ENCODE measurements around the gene ZNF341. TPM values are rescaled to one million over a fixed set of nuclear protein-coding genes. Genes with fewer than 3 reads are reported as not detected.

Gene ZNF341
- total RNA-seq, 1 donor from 2014 or later = 1.8 TPM

DNA sequence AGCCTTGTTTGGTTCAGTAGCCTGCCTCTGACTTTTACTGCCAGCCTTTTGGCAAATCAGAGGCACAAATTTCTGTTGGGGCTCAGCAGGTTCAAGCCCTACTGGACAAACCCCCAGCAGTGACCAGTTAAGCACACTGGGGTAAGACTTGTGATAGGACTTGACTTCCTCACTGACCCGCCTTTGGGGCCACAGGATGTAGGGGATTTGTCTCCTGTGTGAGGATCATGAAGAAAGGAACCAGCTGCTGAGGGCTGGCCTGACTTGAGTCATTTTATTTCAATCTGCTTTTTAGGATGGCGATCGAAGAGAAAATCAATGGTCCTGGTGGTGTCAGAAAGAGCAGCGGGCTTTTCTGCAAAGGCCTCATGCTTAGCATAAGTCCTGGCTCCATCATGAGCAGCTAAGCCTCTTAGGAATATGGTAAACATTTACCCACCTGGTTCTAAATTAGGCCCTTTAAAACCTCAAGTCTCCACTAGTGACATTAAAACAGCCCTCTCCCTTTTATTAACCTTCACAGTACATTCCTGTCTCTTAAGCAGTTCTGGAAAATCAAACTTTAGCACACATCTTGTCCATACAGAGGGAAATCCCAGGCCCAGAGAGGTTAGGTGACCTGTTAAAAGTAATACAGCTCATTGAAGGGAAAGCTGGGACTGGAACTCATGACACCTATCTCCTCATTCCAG, 96.0 kb downstream of the ZNF341 start:
- ATAC-seq (no peak), DNase-seq (ENCODE audit: missing footprints) (no peak)
- intact Hi-C loops (cut with DNase I) = no loop called here

DNA sequence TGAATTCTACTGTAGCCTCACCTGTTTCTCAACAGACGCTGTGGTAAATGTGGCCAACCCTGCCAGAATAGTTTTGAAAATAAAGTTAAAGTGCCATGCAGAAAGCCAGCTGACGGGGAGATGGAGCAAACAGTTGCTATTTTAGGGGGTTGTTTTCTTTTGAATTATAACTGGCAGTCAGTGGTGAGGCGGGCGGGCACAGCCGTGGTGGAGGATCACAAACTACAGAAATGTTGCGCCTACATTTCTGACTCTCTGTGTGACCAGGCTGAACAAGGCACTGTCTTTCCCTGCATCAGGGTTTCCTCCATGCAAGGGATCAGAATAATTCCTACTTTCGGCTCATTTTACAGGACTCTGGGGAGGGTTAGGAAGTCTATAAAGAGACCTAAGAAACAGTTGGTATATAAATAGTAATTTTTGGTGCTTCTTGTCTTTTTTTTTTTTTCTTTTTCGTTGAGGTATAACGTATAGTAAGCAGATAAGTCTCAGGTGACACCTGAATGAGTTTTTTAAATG, 96.6 kb downstream of the ZNF341 start:
- ATAC-seq (no peak), DNase-seq (ENCODE audit: missing footprints) (no peak)
- intact Hi-C loops (cut with DNase I) = no loop called here

DNA sequence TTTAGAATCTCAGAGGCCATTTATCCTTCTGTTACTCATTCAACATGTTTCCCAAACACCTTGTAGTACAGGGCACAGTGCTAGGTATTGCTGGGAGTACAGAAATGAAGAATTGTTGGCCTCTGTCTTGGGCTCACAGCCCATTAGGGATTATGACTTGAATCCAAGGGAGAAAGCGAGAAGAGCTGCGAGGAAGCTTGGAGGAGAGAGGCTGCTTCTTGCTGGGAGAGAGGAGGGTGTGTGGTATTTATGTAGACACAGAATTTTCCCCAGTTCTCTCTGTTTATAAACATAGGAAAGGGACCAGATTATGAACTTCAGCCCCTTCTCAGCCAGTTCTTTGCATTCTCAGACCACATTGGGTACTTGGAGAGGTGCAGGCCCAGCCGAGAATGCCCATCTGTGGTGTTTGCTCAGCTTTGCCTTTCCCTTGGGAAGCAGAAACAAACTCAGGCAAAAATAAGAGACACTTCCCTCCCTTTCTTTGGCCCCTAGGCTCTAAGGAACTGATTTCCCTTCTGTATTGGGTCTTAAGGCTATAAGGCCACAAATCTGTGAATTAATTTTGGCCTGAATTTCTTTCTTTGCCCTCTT, 97.3 kb downstream of the ZNF341 start:
- intact Hi-C loops (cut with DNase I) = no loop called here
- no peak for DNase-seq (ENCODE audit: missing footprints)
- no peak for ATAC-seq

DNA sequence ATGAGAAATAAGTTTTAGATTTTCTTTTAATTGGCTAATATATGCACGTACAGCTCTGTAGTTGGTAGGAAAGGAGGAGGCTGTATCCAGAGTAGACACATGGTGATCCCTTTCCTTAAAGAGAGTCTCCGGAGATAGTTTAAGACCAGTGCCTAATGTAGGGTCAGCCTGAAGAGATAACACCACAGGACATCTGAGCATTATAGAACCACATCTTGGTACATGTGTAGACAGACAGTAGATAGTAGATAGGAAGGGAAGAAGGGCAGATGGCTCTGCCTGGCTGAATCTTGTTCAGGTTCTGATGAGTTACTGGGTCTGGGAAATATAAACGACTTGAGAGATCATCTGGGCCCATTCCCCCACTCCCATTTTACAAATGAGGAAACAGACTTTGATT, 97.8 kb downstream of the ZNF341 start:
- intact Hi-C loops (cut with DNase I) = no loop called here
- ATAC-seq = no peak
- no peak for DNase-seq (ENCODE audit: missing footprints)

DNA sequence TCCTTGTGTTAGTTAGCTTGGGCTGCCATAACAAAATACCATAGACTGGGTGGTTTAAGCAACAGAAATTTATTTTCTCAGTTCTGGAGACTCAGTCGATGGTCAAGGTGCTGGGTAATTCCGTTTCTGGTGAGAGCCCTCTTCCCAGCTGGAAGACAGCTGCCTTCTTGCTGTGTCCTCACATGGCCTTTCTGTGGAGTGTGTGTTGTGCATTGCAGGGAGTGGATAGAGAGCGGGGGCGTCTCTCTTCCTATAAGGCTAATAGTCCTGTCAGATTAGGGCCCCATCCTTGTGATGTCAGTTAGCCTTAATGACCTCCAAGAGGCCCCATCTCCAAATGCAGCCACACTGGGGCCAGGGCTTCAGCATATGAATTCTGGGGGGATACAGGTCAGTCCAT, 98.6 kb downstream of the ZNF341 start:
- DNase-seq (ENCODE audit: missing footprints) (no peak), ATAC-seq (no peak)
- intact Hi-C loops (cut with DNase I) = no loop called here

DNA sequence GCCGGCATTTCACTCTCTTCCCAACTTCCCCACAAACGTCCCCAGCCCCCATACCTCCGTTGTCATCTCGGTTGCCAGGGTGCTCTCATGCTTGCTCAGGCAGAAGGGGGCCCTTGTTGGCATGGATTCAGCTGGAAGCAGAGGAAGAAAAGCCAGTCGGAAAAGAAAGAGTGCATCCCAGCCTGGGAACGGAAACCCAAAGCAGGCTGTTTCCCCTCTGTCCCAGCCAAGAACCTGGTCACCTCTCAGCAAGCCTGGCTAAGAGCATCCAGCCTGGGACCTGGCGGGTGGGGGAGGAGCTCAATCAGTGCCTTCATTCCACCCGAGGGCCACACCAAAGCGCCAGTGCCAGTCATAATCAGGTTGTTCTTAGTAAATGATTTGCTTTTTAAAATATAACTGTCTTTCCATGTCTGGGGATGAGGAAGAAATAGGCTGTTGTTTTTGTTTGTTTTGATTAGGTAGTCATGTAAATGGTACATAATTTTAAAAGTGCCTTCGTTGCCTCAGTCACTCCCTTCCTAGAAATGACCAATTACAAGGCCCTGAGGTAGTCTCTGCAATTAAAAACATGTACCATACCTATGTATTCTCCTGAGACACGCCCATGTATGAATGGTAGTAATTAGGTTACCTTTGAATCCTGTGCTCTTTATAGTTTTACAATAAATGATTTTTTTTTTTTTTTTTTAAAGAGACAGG, 100.5 kb downstream of the ZNF341 start:
- ATAC-seq = no peak
- intact Hi-C loops (cut with DNase I) = no loop called here
- DNase-seq (ENCODE audit: missing footprints) = no peak

DNA sequence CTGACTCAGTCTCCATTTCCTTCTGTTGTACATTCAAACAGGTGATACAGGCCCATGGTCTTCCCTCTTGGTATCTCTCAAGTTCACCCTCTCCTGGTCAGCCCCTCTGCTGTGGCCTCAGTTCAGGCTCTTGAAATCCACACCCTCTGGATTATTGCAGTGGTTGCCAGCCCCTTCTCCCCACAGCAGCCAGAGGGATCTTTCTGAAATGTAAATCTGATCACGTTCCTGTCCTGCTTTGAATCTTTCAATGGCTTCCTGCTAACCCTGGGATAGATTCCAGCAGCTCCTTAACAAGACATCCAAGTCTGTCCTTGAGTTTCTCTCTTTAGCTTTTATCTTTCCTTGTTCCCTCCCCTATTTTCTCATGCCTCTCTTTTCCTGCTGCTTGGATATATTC, 101.5 kb downstream of the ZNF341 start:
- DNase-seq (ENCODE audit: missing footprints) = no peak
- peak; percentile 8 for ATAC-seq
- intact Hi-C loops (cut with DNase I) = no loop called here

DNA sequence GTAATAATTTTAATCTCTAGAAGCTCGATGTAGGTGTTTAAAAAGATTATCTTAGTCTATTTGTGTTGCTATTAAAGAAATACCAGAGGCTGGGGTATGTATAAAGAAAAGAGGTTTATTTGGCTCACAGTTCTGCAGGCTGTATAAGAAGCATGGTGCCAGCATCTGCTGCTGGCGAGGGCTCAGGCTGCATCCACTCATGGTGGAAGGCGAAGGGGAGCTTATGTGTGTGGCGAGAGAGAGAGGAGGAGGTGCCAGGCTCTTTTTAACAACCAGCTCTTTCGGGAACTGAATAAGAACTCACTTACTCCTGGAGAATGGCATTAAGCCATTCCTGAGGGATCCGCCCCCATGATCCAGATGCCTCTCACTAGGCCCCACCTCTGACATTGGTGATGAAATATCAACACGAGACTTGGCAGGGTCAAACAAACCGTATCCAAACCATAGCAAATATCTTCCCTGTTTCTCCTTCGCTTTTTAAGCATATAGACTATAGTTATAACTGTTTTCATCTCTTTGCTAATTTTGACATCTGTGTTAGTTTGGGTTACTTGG, 103.9 kb downstream of the ZNF341 start:
- ATAC-seq = no peak
- intact Hi-C loops (cut with DNase I) = loop anchor here (5.0 kb wide), 1 partner anchor 103 kb away; the partner anchor contains the start of gene ZNF341

DNA sequence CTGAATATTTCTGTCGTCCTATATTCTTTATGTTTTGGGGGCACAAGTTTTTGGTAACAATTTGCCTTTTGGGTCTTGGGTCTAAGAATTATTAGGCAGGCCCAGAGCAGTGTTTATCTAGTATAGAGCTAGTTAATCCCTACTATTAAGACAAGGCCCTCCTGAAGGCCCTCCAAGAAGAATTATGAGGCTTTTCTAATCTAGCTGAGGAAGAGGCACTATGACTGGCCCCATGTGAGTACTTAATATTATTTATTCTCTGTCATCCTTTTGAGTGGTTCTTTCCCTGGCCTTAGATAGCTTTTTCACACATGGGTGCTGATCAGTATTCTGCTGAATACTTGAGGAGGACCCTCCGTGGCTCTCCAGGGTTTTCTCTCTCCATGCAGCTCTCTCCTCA, 104.5 kb downstream of the ZNF341 start:
- intact Hi-C loops (cut with DNase I) = loop anchor here (5.0 kb wide), 1 partner anchor 104 kb away; the partner anchor contains the start of gene ZNF341
- ATAC-seq = no peak
- no peak for DNase-seq (ENCODE audit: missing footprints)

More for the DNA sequence above, 103.9 kb downstream of the ZNF341 start:
- DNase-seq (ENCODE audit: missing footprints) = no peak

DNA sequence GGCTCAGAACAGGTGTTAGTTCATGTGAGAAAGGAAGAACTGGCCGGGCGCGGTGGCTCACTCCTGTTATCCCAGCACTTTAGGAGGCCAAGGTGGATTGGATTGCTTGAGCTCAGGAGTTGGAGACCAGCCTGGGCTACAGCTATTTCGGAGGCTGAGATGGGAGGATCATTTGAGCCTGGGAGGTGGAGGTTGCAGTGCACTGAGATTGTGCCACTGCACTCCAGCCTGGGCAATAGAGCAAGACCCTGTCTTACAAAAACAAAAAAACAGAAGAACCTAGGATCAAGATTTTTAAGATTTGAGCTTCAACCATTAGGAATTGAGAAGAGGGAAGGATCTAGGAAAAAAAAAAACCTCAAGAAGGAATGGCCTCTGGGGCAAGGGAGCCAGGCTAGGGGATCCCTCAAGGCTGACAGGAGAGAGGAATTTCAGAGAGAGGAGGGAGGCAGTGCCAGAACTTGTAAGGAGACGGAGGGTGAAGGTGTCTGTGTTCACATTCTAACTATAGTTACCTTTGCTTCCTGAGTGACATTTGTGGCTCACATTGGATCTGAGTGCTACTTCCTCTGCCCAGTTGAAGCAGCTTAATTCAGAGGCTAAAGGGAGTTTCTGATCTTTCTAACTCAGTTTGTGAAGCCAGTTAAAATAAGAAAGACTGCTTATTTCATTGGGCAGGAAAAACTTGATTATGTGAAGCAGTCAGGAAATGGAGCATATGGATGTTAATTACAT, 105.5 kb downstream of the ZNF341 start:
- ATAC-seq (no peak), DNase-seq (ENCODE audit: missing footprints) (no peak)
- intact Hi-C loops (cut with DNase I) = loop anchor here (5.0 kb wide), 1 partner anchor 105 kb away; the partner anchor contains the start of gene ZNF341

DNA sequence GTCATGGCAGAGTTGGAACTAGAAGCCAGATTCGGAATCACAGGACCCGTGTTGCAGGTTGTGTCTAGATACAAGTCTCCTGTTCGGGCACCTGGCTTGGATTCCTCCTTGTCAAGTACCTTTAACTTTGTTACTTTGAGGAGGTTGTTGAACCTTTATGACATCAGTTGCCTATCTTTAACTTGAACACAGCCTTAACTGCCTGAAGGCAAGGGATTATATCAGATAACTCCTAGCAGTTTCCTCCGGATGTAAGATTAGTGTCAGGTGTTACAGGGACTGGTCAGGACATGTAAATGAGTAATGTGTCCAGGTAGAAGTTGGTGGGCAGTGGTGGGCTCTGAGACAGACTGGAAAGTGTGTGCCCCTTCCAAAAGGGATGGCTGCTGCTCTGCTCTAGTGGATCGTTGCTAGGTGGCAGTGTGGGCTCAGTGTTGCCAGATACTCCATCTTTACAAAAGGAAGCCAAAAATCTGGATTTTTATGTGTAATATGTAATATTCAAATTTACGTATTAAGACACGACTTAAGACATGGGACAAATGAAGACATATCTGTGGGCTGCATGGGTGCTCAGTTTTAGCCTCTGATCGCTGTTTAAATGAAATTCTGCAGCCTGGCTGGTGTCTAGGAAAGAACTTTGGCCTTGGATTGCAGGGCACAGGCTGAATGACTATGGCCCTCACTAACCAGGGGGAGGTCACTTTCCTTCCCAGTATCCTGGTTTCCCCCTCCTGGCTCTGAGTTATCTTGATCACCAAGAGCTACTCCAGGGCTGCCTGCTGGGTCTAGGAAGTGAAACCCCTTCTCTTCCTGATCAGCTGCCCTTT, 106.5 kb downstream of the ZNF341 start:
- no peak for ATAC-seq
- intact Hi-C loops (cut with DNase I) = loop anchor here (5.0 kb wide), 1 partner anchor 106 kb away; the partner anchor contains the start of gene ZNF341
- DNase-seq (ENCODE audit: missing footprints) = no peak

DNA sequence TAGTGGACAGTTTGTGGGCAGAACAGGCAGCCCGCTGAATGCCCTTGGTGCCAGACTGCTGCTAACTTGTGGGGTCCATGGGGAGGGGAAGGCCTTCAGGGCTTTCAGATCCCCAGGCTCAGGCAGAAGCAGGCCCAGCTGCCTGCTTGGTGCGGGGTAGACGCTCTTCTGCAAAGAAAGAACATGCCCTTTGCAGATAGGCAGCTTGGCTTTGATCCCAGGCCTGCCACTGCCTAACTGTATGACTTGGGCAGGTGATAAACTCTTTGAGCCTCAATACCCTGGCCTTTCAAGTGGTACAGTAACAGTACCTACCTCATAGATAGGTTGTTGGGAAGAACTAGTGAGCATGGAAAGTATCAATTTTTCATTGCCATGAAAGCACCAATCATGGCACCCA, 107.8 kb downstream of the ZNF341 start:
- intact Hi-C loops (cut with DNase I) = loop anchor here (5.0 kb wide), 1 partner anchor 107 kb away; the partner anchor contains the start of gene ZNF341
- ATAC-seq (peak; percentile 74), DNase-seq (ENCODE audit: missing footprints) (no peak)

DNA sequence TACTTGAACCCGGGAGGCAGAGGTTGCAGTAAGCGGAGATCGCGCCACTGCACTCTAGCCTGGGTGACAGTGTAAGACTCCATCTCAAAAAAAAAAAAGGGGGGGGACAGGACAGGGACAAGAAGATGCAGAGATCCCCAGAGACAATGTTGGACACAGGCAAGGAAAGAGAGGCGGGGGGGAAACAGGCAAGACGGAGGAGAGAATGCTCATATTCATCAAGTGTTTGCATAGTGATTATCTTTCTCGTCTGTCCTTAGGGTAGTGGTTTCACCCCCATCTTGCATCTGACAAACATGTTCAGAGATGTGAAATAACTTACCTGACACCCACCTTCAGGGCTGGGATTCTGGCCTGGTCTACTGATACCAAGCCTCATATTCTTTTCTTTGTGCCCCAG, 108.4 kb downstream of the ZNF341 start:
- DNase-seq (ENCODE audit: missing footprints) (no peak), ATAC-seq (no peak)
- intact Hi-C loops (cut with DNase I) = no loop called here

DNA sequence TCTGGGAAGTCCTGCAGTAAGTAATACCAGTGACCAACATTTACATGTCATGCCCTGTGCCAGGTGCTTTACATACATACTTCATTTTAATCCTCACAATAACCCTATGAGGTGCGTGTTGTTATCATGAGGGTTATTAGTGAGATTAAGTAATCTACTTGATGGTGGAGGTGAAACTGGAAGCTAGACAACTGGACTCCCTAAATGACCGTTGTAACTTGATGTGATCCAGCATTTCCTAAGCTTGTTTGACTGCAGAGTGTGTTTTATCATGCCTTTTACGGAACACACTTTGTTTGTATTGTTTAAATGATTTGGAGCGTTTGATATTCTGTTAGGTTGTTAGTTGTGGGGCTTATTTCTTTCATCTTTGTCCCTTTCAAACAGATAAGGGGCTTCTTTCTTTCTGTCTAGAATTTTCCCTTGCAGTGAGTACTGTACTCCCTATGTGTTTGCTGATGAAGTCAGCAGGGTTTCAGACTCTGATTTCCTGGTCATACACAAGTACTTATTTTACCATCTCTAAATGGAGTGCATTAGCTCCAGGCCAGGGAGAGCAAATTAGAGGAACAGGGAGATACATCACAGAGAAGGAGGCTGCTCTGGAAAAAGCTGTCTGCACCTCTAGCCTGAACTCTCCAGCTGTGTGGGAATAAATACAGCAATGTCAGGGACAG, 109.1 kb downstream of the ZNF341 start:
- intact Hi-C loops (cut with DNase I) = no loop called here
- DNase-seq (ENCODE audit: missing footprints) (no peak), ATAC-seq (no peak)

DNA sequence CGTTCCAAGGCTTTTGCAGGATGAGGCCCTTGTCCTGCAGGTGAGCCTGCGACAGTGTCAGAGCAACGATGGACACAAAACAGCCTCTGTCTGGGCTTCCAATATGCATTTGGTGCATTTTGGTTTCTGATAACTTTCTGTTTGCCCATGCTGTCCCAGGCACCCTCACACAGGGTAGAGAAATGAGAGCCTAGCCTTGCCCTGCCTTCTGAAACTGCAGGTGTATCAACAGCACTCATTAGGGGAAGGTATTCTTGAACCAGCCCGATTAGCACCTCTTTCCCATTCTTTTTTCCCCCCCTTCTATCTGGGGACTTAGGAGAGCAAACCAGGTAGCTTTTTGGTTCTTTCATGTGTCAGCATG, 109.6 kb downstream of the ZNF341 start:
- DNase-seq (ENCODE audit: missing footprints) (no peak), ATAC-seq (no peak)
- intact Hi-C loops (cut with DNase I) = no loop called here

Measured in Right ventricle myocardium inferior (tissue), 1 donor.